Measurements from ENCODE around the gene ADCY3. TPM values are rescaled to one million over a fixed set of nuclear protein-coding genes. Genes with fewer than 3 reads are reported as not detected.
A peak's percentile ranks its signal among the peaks of the same experiment; 100 is the strongest.

Gene ADCY3
- total RNA-seq, 3 donors from 2014 or later: 24.9 to 30.4 (median 25.3) TPM

GRCh38 chr2:24844023-24844685 is 75.9 kb downstream of the ADCY3 start:
- intact Hi-C loops (cut with DNase I, micrococcal nuclease): no loop called here
- Histone ChIP-seq H3K4me1 (ENCODE audit: low read depth) (no peaks in the 10 kb centered on the region), H3K9me3 (no peaks in the 10 kb centered on the region), H3K36me3 (ENCODE audit: low read depth) (no peaks in the 10 kb centered on the region), H3K4me3 (no peak overlapping the region)
- no peak for TF ChIP-seq CTCF (IDR thresholded peaks at IDR 0.05)
- DNase-seq (peak in 1 of 3 donors; percentile 10), ATAC-seq (no peak)

DNA sequence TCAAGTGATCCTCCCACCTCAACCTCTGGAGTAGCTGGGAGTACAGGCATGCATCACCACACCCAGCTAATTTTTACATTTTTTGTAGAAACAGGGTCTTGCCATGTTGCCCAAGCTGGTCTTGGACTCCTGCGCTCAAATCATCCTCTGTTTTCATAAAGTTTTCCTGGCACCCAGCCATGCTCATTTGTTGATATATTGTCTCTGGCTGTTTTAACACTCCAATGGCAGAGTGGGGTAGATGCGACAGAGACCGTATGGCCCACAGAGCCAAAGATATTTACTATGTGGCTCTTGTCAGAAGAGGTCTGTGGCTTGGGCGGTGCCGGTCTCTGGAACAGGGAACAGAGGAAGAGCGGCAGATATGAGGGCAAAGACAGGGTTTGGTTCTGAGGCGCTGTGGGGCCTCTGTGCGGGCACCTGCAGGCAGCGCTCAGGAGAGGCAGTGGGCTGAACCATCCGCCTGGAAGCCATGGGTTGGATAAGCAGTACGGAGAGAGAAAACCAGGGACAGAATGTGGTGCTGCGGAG is 76.6 kb downstream of the ADCY3 start:
- H3K4me1 ChIP-seq (ENCODE audit: low read depth): no peaks in the 10 kb centered on the region
- DNase-seq (peak in 1 of 3 donors; percentile 12), ATAC-seq (no peak)
- TF ChIP-seq CTCF (IDR thresholded peaks at IDR 0.05): no peak
- H3K9me3 ChIP-seq: no peaks in the 10 kb centered on the region
- no peaks in the 10 kb centered on the region for H3K36me3 ChIP-seq (ENCODE audit: low read depth)
- intact Hi-C loops (cut with DNase I, micrococcal nuclease): no loop called here
- no peak overlapping the region for H3K4me3 ChIP-seq

DNA sequence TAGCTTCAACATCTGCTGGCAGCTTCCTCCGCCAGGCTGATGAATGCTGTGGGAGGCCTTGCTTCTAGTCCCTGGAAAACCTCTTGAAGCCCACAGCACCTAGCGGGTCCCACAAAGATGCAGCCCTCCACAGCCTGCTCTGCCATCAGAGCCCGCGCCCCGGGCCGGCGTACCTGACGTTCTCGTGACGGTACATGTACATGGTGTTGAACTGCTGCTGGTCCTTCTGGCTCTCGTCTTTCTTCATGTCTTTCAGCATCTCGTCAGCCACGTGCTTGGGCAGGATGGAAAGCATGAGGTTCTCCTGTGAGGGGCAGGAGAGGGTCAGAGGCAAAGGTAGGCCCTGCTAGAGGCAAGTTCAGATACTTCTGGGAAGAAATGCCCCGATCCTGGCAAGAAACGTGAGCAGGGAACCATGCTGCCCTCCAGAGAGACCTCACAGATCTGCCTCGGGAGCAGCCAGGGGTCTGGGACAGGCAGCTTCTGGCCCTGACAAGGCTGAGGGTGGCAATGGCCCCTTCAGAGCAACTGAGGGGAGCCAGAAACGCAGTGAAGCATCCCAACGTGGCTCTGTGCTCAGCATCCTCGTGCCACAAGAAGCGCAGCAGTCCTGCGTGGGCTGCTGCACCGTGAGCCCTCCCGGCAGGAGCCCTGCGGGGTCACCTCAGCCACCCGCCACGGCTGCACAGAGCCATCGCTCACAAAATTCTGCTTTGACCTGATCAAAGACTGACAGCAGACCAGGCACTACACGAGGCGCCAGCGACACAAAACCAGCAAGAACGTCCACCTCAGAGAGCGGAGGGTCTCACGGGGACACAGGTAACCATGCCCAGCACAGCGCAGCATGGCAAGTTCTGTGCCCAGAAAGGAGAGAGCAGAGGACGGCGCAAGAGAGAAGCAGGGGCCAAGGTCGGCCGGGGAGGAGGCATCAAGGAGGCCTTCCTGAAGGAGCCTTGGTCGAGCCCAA is 77.7 kb downstream of the ADCY3 start:
- peak in 1 of 3 donors; percentile 21 for DNase-seq
- no peak for TF ChIP-seq CTCF (IDR thresholded peaks at IDR 0.05)

GRCh38 chr2:24840962-24841945 is 78.8 kb downstream of the ADCY3 start:
- Histone ChIP-seq H3K4me1 (ENCODE audit: low read depth) (no peaks in the 10 kb centered on the region), H3K9me3 (no peaks in the 10 kb centered on the region), H3K4me3 (no peak overlapping the region), H3K36me3 (ENCODE audit: low read depth) (no peaks in the 10 kb centered on the region)
- ATAC-seq (no peak), DNase-seq (no peak)
- intact Hi-C loops (cut with DNase I, micrococcal nuclease): no loop called here
- TF ChIP-seq CTCF (IDR thresholded peaks at IDR 0.05): no peak

More for the DNA sequence above, 77.7 kb downstream of the ADCY3 start:
- ATAC-seq: no peak
- H3K4me1 ChIP-seq (ENCODE audit: low read depth): no peaks in the 10 kb centered on the region
- no peak overlapping the region for H3K4me3 ChIP-seq
- no peaks in the 10 kb centered on the region for H3K36me3 ChIP-seq (ENCODE audit: low read depth)
- no peaks in the 10 kb centered on the region for H3K9me3 ChIP-seq
- intact Hi-C loops (cut with DNase I, micrococcal nuclease): no loop called here
